Trophoblast cell (in vitro differentiated cells and primary cell): ENCODE data around the gene ANKRD33B.

Experiments used
- DNase-seq, 2 donors: peaks; one replicate each; pipeline ENCODE4 v3.0.0-alpha.2; 2016
- H2AFZ ChIP-seq: 2 replicates; pipeline ENCODE4 v1.6.1; 2013; ENCODE audit warnings: low read length, moderate library complexity, mild to moderate bottlenecking; ENCODE audit not compliant: insufficient read depth, poor library complexity
- H2AK5ac ChIP-seq: 2 replicates; pipeline ENCODE4 v1.6.1; 2013; ENCODE audit warnings: mild to moderate bottlenecking, low read length
- H2BK120ac ChIP-seq: 2 replicates; pipeline ENCODE4 v1.6.1; 2013; ENCODE audit warnings: low read length, mild to moderate bottlenecking, moderate library complexity; ENCODE audit not compliant: insufficient read depth, poor library complexity
- H2BK12ac ChIP-seq: 2 replicates; pipeline ENCODE4 v1.6.1; 2013; ENCODE audit warnings: mild to moderate bottlenecking, low read length, moderate library complexity
- H2BK5ac ChIP-seq: 2 replicates; pipeline ENCODE4 v1.6.1; 2013; ENCODE audit warnings: low read length, low read depth, moderate library complexity, mild to moderate bottlenecking; ENCODE audit not compliant: poor library complexity
- H3K14ac ChIP-seq: 2 replicates; pipeline ENCODE4 v1.6.1; 2013; ENCODE audit warnings: mild to moderate bottlenecking, low read length
- H3K18ac ChIP-seq: 2 replicates; pipeline ENCODE4 v1.6.1; 2013; ENCODE audit warnings: mild to moderate bottlenecking, low read length
- H3K23ac ChIP-seq: 2 replicates; pipeline ENCODE4 v1.6.1; 2013; ENCODE audit warnings: low read length
- H3K27ac ChIP-seq: 2 replicates; pipeline ENCODE4 v1.5.1; 2013; ENCODE audit warnings: low read depth, mild to moderate bottlenecking, inconsistent platforms, low read length, moderate library complexity
- H3K27me3 ChIP-seq: 2 replicates; pipeline ENCODE4 v1.6.1; 2013; ENCODE audit warnings: inconsistent platforms, mild to moderate bottlenecking, low read length, moderate library complexity; ENCODE audit not compliant: insufficient read depth
- H3K36me3 ChIP-seq, 2 experiments: 1 replicate in 1 of 2; 2 replicates in 1 of 2; pipeline ENCODE4 v1.6.1; 2013; ENCODE audit warnings: low read length in 2 of 2, mild to moderate bottlenecking in 2 of 2, moderate library complexity in 1 of 2; ENCODE audit not compliant: insufficient read depth in 2 of 2, control insufficient read depth in 1 of 2
- H3K4ac ChIP-seq: 2 replicates; pipeline ENCODE4 v1.6.1; 2013; ENCODE audit warnings: low read depth, mild to moderate bottlenecking, low read length, moderate library complexity
- H3K4me1 ChIP-seq, 2 experiments: 1 replicate in 1 of 2; 2 replicates in 1 of 2; pipeline ENCODE4 v1.6.1; 2013; ENCODE audit warnings: low read length in 2 of 2, mild to moderate bottlenecking in 2 of 2, moderate library complexity in 1 of 2; ENCODE audit not compliant: insufficient read depth in 2 of 2, control insufficient read depth in 1 of 2
- H3K4me2 ChIP-seq: 2 replicates; pipeline ENCODE4 v1.6.1; 2013; ENCODE audit warnings: inconsistent platforms, mild to moderate bottlenecking, low read length, moderate library complexity
- H3K4me3 ChIP-seq: 2 replicates; pipeline ENCODE4 v1.5.1; 2013; ENCODE audit warnings: mild to moderate bottlenecking, low read depth, low read length, inconsistent platforms
- H3K79me1 ChIP-seq: one replicate; pipeline ENCODE4 v1.6.1; 2013; ENCODE audit warnings: low read length
- H3K79me2 ChIP-seq: 2 replicates; pipeline ENCODE4 v1.6.1; 2013; ENCODE audit warnings: low read length, mild to moderate bottlenecking; ENCODE audit not compliant: control insufficient read depth, insufficient read depth, poor library complexity
- H3K9ac ChIP-seq: 2 replicates; pipeline ENCODE4 v1.6.1; 2013; ENCODE audit warnings: mild to moderate bottlenecking, low read length
- H3K9me3 ChIP-seq: 2 replicates; pipeline ENCODE4 v1.6.1; 2013; ENCODE audit warnings: low read depth, mild to moderate bottlenecking, control low read depth, inconsistent platforms, low read length; ENCODE audit not compliant: insufficient read depth
- H4K12ac ChIP-seq: 2 replicates; pipeline ENCODE4 v1.6.1; 2013; ENCODE audit warnings: low read depth, mild to moderate bottlenecking, low read length, moderate library complexity
- H4K8ac ChIP-seq: 2 replicates; pipeline ENCODE4 v1.6.1; 2013; ENCODE audit warnings: low read depth, mild to moderate bottlenecking, low read length, moderate library complexity
- H4K91ac ChIP-seq: one replicate; pipeline ENCODE4 v1.6.1; 2013; ENCODE audit warnings: low read depth, mild to moderate bottlenecking, low read length, moderate library complexity
- WGBS: extraction: QIAGEN DNeasy Blood & Tissue Kit; methylation state at CpG from one replicate; pipeline ENCODE4 v1.1.7; 2013; ENCODE audit warnings: missing lambda C conversion rate; ENCODE audit not compliant: insufficient read length, insufficient coverage; ENCODE audit errors: extremely low coverage; 5-methylcytosine and 5-hydroxymethylcytosine counted together

Gene ANKRD33B

GRCh38 chr5:10652606-10653005, 88.7 kb downstream of the ANKRD33B start:
- Histone ChIP-seq H3K4me2 (no peak overlapping the region), H2BK120ac (no peak overlapping the region), H3K14ac (no peak overlapping the region), H2AK5ac (no peak overlapping the region), H4K91ac (no peak overlapping the region), H3K27me3 (no peaks in the 10 kb centered on the region), H2BK5ac (no peak overlapping the region), H3K23ac (no peak overlapping the region), H4K12ac (no peak overlapping the region), H3K4me3 (no peak overlapping the region), H4K8ac (no peak overlapping the region), H2BK12ac (no peak overlapping the region), H3K79me1 (no peaks in the 10 kb centered on the region), H3K9me3 (no peaks in the 10 kb centered on the region), H3K4ac (no peak overlapping the region), H3K9ac (no peak overlapping the region), H3K4me1 (no peaks in the 10 kb centered on the region), H2AFZ (no peak overlapping the region), H3K79me2 (no peaks in the 10 kb centered on the region), H3K27ac (no peak overlapping the region), H3K18ac (no peak overlapping the region), H3K36me3 (peaks cover 44 to 51% of the 10 kb centered on the region in 2 experiments)
- no peak for DNase-seq
- WGBS, result no CpG with 5 or more reads among the region's 8 CpGs

- Histone ChIP-seq H3K79me1 (no peaks in the 10 kb centered on the region), H3K36me3 (peaks cover 44 to 51% of the 10 kb centered on the region in 2 experiments), H4K91ac (no peak overlapping the region), H3K9ac (no peak overlapping the region), H3K14ac (no peak overlapping the region), H2BK5ac (no peak overlapping the region), H2BK120ac (no peak overlapping the region), H3K9me3 (no peaks in the 10 kb centered on the region), H3K4me3 (no peak overlapping the region), H2AFZ (no peak overlapping the region), H3K27ac (no peak overlapping the region), H3K18ac (no peak overlapping the region), H3K4me2 (no peak overlapping the region), H3K4me1 (no peaks in the 10 kb centered on the region), H2BK12ac (no peak overlapping the region), H3K4ac (no peak overlapping the region), H4K8ac (no peak overlapping the region), H3K23ac (no peak overlapping the region), H3K27me3 (no peaks in the 10 kb centered on the region), H4K12ac (no peak overlapping the region), H2AK5ac (no peak overlapping the region), H3K79me2 (no peaks in the 10 kb centered on the region)
- no CpG with 5 or more reads among the region's 4 CpGs for WGBS
- no peak for DNase-seq
Measured at GRCh38 chr5:10653043-10653442, 89.2 kb downstream of the ANKRD33B start.

GRCh38 chr5:10653751-10654400, 90.0 kb downstream of the ANKRD33B start:
- Histone ChIP-seq H3K18ac (no peak overlapping the region), H3K9me3 (no peaks in the 10 kb centered on the region), H3K14ac (no peak overlapping the region), H3K4me3 (no peak overlapping the region), H2BK12ac (no peak overlapping the region), H4K12ac (no peak overlapping the region), H2BK5ac (no peak overlapping the region), H3K4me2 (no peak overlapping the region), H3K4me1 (no peaks in the 10 kb centered on the region), H3K23ac (no peak overlapping the region), H4K91ac (no peak overlapping the region), H2AK5ac (no peak overlapping the region), H4K8ac (no peak overlapping the region), H3K79me2 (no peaks in the 10 kb centered on the region), H2BK120ac (no peak overlapping the region), H3K79me1 (no peaks in the 10 kb centered on the region), H3K9ac (no peak overlapping the region), H3K27ac (no peak overlapping the region), H3K36me3 (peaks cover 44 to 51% of the 10 kb centered on the region in 2 experiments), H3K27me3 (no peaks in the 10 kb centered on the region), H2AFZ (no peak overlapping the region), H3K4ac (no peak overlapping the region)
- WGBS, result no CpG with 5 or more reads among the region's 12 CpGs
- DNase-seq, result no peak

- no CpG with 5 or more reads among the region's 13 CpGs for WGBS
- DNase-seq, result no peak
- H3K27ac ChIP-seq, result no peak overlapping the region
- H3K4me3 ChIP-seq, result no peak overlapping the region
- no peak overlapping the region for H3K18ac ChIP-seq
- no peak overlapping the region for H3K14ac ChIP-seq
- H3K79me1 ChIP-seq, result no peaks in the 10 kb centered on the region
- no peak overlapping the region for H2BK12ac ChIP-seq
- H3K79me2 ChIP-seq, result no peaks in the 10 kb centered on the region
- no peak overlapping the region for H3K4ac ChIP-seq
- no peak overlapping the region for H4K91ac ChIP-seq
- H4K12ac ChIP-seq, result no peak overlapping the region
- H2AK5ac ChIP-seq, result no peak overlapping the region
- no peak overlapping the region for H2BK120ac ChIP-seq
- H3K36me3 ChIP-seq, result peaks cover 39 to 46% of the 10 kb centered on the region in 2 experiments
- no peak overlapping the region for H3K4me2 ChIP-seq
- H3K9ac ChIP-seq, result no peak overlapping the region
- no peaks in the 10 kb centered on the region for H3K4me1 ChIP-seq
- no peak overlapping the region for H2BK5ac ChIP-seq
- no peak overlapping the region for H3K23ac ChIP-seq
- H4K8ac ChIP-seq, result no peak overlapping the region
- H2AFZ ChIP-seq, result no peak overlapping the region
- H3K27me3 ChIP-seq, result no peaks in the 10 kb centered on the region
- no peaks in the 10 kb centered on the region for H3K9me3 ChIP-seq
Measured at GRCh38 chr5:10654566-10654965, 90.7 kb downstream of the ANKRD33B start.
